Endothelial cell of umbilical vein (primary cell): Measurements from ENCODE around the gene ZNF783. TPM values are rescaled to one million over a fixed set of nuclear protein-coding genes. Genes with fewer than 3 reads are reported as not detected.

Source experiments
- BruUV-seq: library from RNA; stranded (reverse); fragments of 400-500 nt; replicated peaks from 2 replicates; lab custom pipeline; 2021; lab: Mats Ljungman, UMichigan
- CTCF ChIA-PET: fragments of 300-600, 350-600 bp; sonication (Branson Sonifier 250); formaldehyde crosslinking; loops from one replicate; lab custom pipeline; 2021; ENCODE audit warnings: antibody characterized with exemption, inconsistent platforms; lab: Charles Lee
- POLR2A ChIA-PET: fragments of 300-600, 350-600 bp; sonication (Branson Sonifier 250); formaldehyde crosslinking; loops from one replicate; lab custom pipeline; 2021; ENCODE audit warnings: antibody characterized with exemption, inconsistent platforms; lab: Charles Lee
- DNase-seq: peaks from one replicate; pipeline ENCODE4 v3.0.0-alpha.2; 2011; ENCODE audit warnings: low read depth, low spot score
- FAIRE-seq: peaks from 2 replicates; lab custom pipeline; 2011; peaks lifted over from hg19 to GRCh38; lab: Jason Lieb, UNC
- H2AFZ ChIP-seq: 2 replicates; pipeline ENCODE4 v1.6.0; 2012; ENCODE audit warnings: low read depth, low read length, control low read depth, inconsistent platforms
- H3K27ac ChIP-seq: 2 replicates; pipeline ENCODE4 v1.5.1; 2011; ENCODE audit warnings: low read depth, mild to moderate bottlenecking, control low read depth, low read length, moderate library complexity; ENCODE audit not compliant: insufficient read depth
- H3K27me3 ChIP-seq, 2 experiments: 2 replicates each; pipeline versions ENCODE4 v1.6.0 to v1.6.1; 2011; ENCODE audit warnings: low read length in 2 of 2, mixed read lengths in 1 of 2; ENCODE audit not compliant: control insufficient read depth in 2 of 2, insufficient read depth in 2 of 2
- H3K36me3 ChIP-seq, 2 experiments: 2 replicates in 1 of 2; 3 replicates in 1 of 2; pipeline ENCODE4 v1.5.1; 2011; ENCODE audit warnings: low read length in 2 of 2, mild to moderate bottlenecking in 1 of 2, moderate library complexity in 1 of 2; ENCODE audit not compliant: control insufficient read depth in 2 of 2, insufficient read depth in 2 of 2; ENCODE audit errors: extremely low read depth in 1 of 2
- H3K4me1 ChIP-seq: 3 replicates; pipeline ENCODE4 v1.5.1; 2011; ENCODE audit warnings: mild to moderate bottlenecking, low read length; ENCODE audit not compliant: control insufficient read depth, insufficient read depth; ENCODE audit errors: extremely low read depth
- H3K4me2 ChIP-seq: 2 replicates; pipeline ENCODE4 v1.6.1; 2011; ENCODE audit warnings: low read length, control low read depth, mixed read lengths; ENCODE audit not compliant: insufficient read depth
- H3K4me3 ChIP-seq, 3 experiments: fragments of 200-600 bp in 1 of 3; sonication (generic), shearing (Covaris generic) in 1 of 3; replicated peaks in 1 of 3; 2 replicates each; pipeline ENCODE4 v1.5.1; 2011 to 2016; ENCODE audit warnings: control low read depth in 3 of 3, low read length in 3 of 3, mild to moderate bottlenecking in 2 of 3, inconsistent platforms in 1 of 3, low read depth in 1 of 3, moderate library complexity in 1 of 3; ENCODE audit not compliant: insufficient read depth in 1 of 3
- H3K79me2 ChIP-seq: 2 replicates; pipeline ENCODE4 v1.6.0; 2012; ENCODE audit warnings: low read length, inconsistent platforms; ENCODE audit not compliant: control insufficient read depth, insufficient read depth
- H3K9ac ChIP-seq: replicated peaks from 2 replicates; pipeline ENCODE3; 2011; ENCODE audit warnings: low read length, control low read depth; ENCODE audit not compliant: insufficient read depth; ENCODE audit errors: extremely low read depth
- H3K9me1 ChIP-seq: replicated peaks from 3 replicates; pipeline ENCODE4 v1.6.0; 2011; ENCODE audit warnings: mild to moderate bottlenecking, low read length; ENCODE audit not compliant: control insufficient read depth, insufficient read depth; ENCODE audit errors: extremely low read depth
- H3K9me3 ChIP-seq: replicated peaks from 2 replicates; pipeline ENCODE4 v1.5.1; 2012; ENCODE audit warnings: low read length, inconsistent platforms; ENCODE audit not compliant: control insufficient read depth, insufficient read depth
- H4K20me1 ChIP-seq: replicated peaks from 2 replicates; pipeline ENCODE3; 2011; ENCODE audit warnings: mild to moderate bottlenecking, low read length; ENCODE audit not compliant: control insufficient read depth, insufficient read depth; ENCODE audit errors: extremely low read depth
- CTCF ChIP-seq, 2 donors: IDR thresholded peaks; 1 replicate in 1 of 2; 2 replicates in 1 of 2; pipeline ENCODE4 v1.5.1; 2011; ENCODE audit warnings: low read length in 2 of 2, mild to moderate bottlenecking in 2 of 2, moderate library complexity in 2 of 2, control low read depth in 1 of 2, inconsistent platforms in 1 of 2, low read depth in 1 of 2; ENCODE audit not compliant: insufficient read depth in 1 of 2; ENCODE audit errors: extremely low read depth in 1 of 2
- EZH2 ChIP-seq: IDR thresholded peaks from 2 replicates; pipeline ENCODE4 v1.6.1; 2012; ENCODE audit warnings: borderline replicate concordance, low read depth, mild to moderate bottlenecking, moderate library complexity, low read length, inconsistent platforms; ENCODE audit not compliant: severe bottlenecking
- FOS ChIP-seq: IDR thresholded peaks from 2 replicates; pipeline ENCODE4 v1.6.1; 2011; ENCODE audit warnings: mild to moderate bottlenecking, low read length, moderate library complexity, borderline replicate concordance; ENCODE audit not compliant: insufficient read depth
- JUN ChIP-seq: IDR thresholded peaks from 2 replicates; pipeline ENCODE4 v1.6.1; 2011; ENCODE audit warnings: borderline replicate concordance, low read depth; ENCODE audit not compliant: insufficient read length, insufficient read depth
- MAX ChIP-seq: IDR thresholded peaks from 2 replicates; pipeline ENCODE4 v1.6.1; 2011; ENCODE audit not compliant: insufficient read depth, insufficient read length
- MYC ChIP-seq: IDR thresholded peaks from one replicate; pipeline ENCODE4 v1.6.1; 2011; ENCODE audit warnings: mild to moderate bottlenecking, low read depth, low read length
- POLR2A ChIP-seq: IDR thresholded peaks from 2 replicates; pipeline ENCODE4 v1.6.1; 2012; ENCODE audit warnings: low read depth, mild to moderate bottlenecking, control low read depth, low read length
- POLR2AphosphoS5 ChIP-seq: IDR thresholded peaks from 2 replicates; pipeline ENCODE4 v1.6.1; 2012; ENCODE audit warnings: low read depth, mild to moderate bottlenecking, control low read depth, low read length, moderate library complexity; ENCODE audit not compliant: insufficient read depth
- dilution Hi-C: fragments of 300-500 bp; cut with MboI; formaldehyde crosslinking; loops from one replicate; pipeline ENCODE4 v1.15.0; 2019; ENCODE audit warnings: low sequenced_read_pairs; ENCODE audit not compliant: extremely low pct_ligation_motif_present
- intact Hi-C: fragments of 100-400 bp; cut with micrococcal nuclease; formaldehyde crosslinking; loops from one replicate; pipeline ENCODE4 v1.10.0; 2022
- polyA plus RNA-seq, 4 experiments: library from polyadenylated mRNA; depleted of rRNA in 3 of 4; stranded (reverse) in 3 of 4; unstranded in 1 of 4; fragments of >200 nt; gene quantifications; 2 replicates each; pipeline versions ENCODE4 v1.2.1 to v1.2.3, GENCODE V29; 2011 to 2012; ENCODE audit warnings: missing spikeins in 1 of 4
- total RNA-seq: library from RNA; stranded (reverse); gene quantifications from 2 replicates; pipeline ENCODE4 v1.2.3, GENCODE V29; 2021

The ZNF783 gene
- total and polyA plus RNA-seq, 2 donors (not counting 3 experiments of a cell fraction or from before 2014, with no cell fraction given): 7.3 to 9.8 TPM

DNA sequence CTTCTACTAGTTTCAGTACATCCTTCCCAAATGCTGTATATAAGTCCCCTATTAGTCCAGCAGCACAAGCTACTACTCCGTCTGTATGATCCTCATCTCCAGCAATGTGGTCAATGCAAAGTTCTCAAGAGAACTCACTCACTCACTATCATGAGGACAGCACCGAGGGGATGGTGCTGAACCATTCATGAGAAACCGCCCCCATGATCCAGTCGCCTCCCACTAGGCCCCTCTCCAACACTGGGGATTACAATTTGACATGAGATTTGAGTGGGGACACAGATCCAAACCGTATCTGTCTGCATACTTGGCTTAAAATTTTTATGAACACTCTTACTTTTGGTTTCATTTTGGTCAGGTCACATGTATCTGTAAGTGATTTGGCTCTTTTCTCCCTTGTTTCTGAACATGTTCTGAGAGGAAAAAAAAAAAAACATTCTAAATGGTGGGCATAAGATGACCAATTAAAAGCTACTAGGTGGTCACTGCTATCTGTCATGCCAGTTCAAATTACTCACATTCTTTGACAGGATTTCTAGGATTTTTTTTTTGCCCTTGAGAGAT is 60.1 kb downstream of the ZNF783 start:
- Histone ChIP-seq H3K9me1 (no peaks in the 10 kb centered on the region), H2AFZ (peak overlapping the region; percentile 44), H3K79me2 (no peaks in the 10 kb centered on the region), H3K27me3 (peaks cover 3 to 6% of the 10 kb centered on the region in 2 experiments), H3K9ac (no peak overlapping the region), H4K20me1 (no peaks in the 10 kb centered on the region), H3K4me1 (no peaks in the 10 kb centered on the region), H3K27ac (no peak overlapping the region), H3K9me3 (no peaks in the 10 kb centered on the region), H3K36me3 (no peaks in the 10 kb centered on the region), H3K4me3 (peak overlapping the region in 1 of 3 experiments; percentile 15), H3K4me2 (peak overlapping the region; percentile 34)
- no peak for TF ChIP-seq MYC
- TF ChIP-seq EZH2: no peak
- no peak for TF ChIP-seq POLR2AphosphoS5
- TF ChIP-seq POLR2A: no peak
- TF ChIP-seq MAX: no peak
- TF ChIP-seq JUN: no peak
- no peak for TF ChIP-seq CTCF (IDR thresholded peaks at IDR 0.05; ENCODE audit: extremely low read depth in 1 of 2, insufficient read depth in 1 of 2, low read depth in 1 of 2, low read length in 2 of 2)
- TF ChIP-seq FOS: no peak
- no peak for FAIRE-seq
- BruUV-seq: no TSS peak
- dilution Hi-C loops (no loop called here), intact Hi-C loops (no loop called here)
- ChIA-PET CTCF (interaction anchor here (0.6 to 2.2 kb wide), 2 partner anchors 12 to 13 kb away, joined by 3 to 15 read pairs; no protein-coding TSS in a partner anchor), POLR2A (no interaction called here)
- peak; percentile 32 for DNase-seq
